CD4-positive, alpha-beta T cell (primary cell): ENCODE measurements around the gene ADCY7. TPM values are rescaled to one million over a fixed set of nuclear protein-coding genes. Genes with fewer than 3 reads are reported as not detected.

ENCODE experiments used
- ATAC-seq: fragments of 200-7000 bp; cut with Tn5 transposase; one replicate; pipeline ENCODE4 v1.10.0; 2022; ENCODE audit warnings: mild to moderate bottlenecking; ENCODE audit not compliant: poor library complexity
- CTCF ChIA-PET: fragments of 350-600 bp; sonication (Branson Sonifier 250); formaldehyde crosslinking; loops from one replicate; lab custom pipeline; 2021; ENCODE audit warnings: antibody characterized with exemption, inconsistent platforms; lab: Charles Lee
- POLR2A ChIA-PET: fragments of 350-600 bp; sonication (Branson Sonifier 250); formaldehyde crosslinking; loops from one replicate; lab custom pipeline; 2021; ENCODE audit warnings: antibody characterized with exemption, inconsistent platforms; lab: Charles Lee
- DNase-seq, 14 experiments: peaks; one replicate each; pipeline ENCODE4 v3.0.0-alpha.2; 2013 to 2020; ENCODE audit warnings: mixed read lengths in 2 of 14
- H3K27ac ChIP-seq, 2 donors: one replicate each; pipeline versions ENCODE4 v1.5.1 to v1.7.0; 2013; ENCODE audit warnings: low read length in 2 of 2, low read depth in 1 of 2, mild to moderate bottlenecking in 1 of 2
- H3K27me3 ChIP-seq, 2 experiments: 1 replicate in 1 of 2; 2 replicates in 1 of 2; pipeline versions ENCODE4 v1.6.1 to v1.7.0; 2013; ENCODE audit warnings: low read length in 2 of 2, control low read depth in 1 of 2, mild to moderate bottlenecking in 1 of 2, moderate library complexity in 1 of 2; ENCODE audit not compliant: insufficient read depth in 2 of 2, control insufficient read depth in 1 of 2
- H3K36me3 ChIP-seq: one replicate; pipeline ENCODE4 v1.6.1; 2013; ENCODE audit warnings: low read length, control low read depth; ENCODE audit not compliant: insufficient read depth
- H3K4me1 ChIP-seq: one replicate; pipeline ENCODE4 v1.6.1; 2013; ENCODE audit warnings: low read length, control low read depth; ENCODE audit not compliant: insufficient read depth
- H3K4me3 ChIP-seq: one replicate; pipeline ENCODE4 v1.5.1; 2013; ENCODE audit warnings: mild to moderate bottlenecking, low read length, moderate library complexity
- H3K9me3 ChIP-seq, 2 experiments: 1 replicate in 1 of 2; 2 replicates in 1 of 2; pipeline versions ENCODE4 v1.6.1 to v1.7.0; 2013; ENCODE audit warnings: low read length in 2 of 2, mild to moderate bottlenecking in 2 of 2, control low read depth in 1 of 2, moderate library complexity in 1 of 2; ENCODE audit not compliant: control insufficient read depth in 1 of 2, insufficient read depth in 1 of 2
- H3K27ac Mint-ChIP-seq: one replicate; pipeline ENCODE4 v1.8.0; 2020; ENCODE audit warnings: mixed read lengths
- H3K27me3 Mint-ChIP-seq: one replicate; pipeline ENCODE4 v1.8.0; 2021; ENCODE audit warnings: mixed read lengths
- H3K36me3 Mint-ChIP-seq: one replicate; pipeline ENCODE4 v1.8.0; 2021; ENCODE audit warnings: low read depth, mixed read lengths
- H3K4me1 Mint-ChIP-seq: one replicate; pipeline ENCODE4 v1.8.0; 2021; ENCODE audit warnings: low read depth, mixed read lengths
- H3K4me3 Mint-ChIP-seq: one replicate; pipeline ENCODE4 v1.8.0; 2020; ENCODE audit warnings: mild to moderate bottlenecking, mixed read lengths
- H3K9me3 Mint-ChIP-seq: one replicate; pipeline ENCODE4 v1.8.0; 2020; ENCODE audit warnings: mixed read lengths
- CTCF ChIP-seq: fragments of 200-600 bp; IDR thresholded peaks from one replicate; pipeline ENCODE4 v1.8.0; 2022; ENCODE audit warnings: antibody characterized with exemption, mild to moderate bottlenecking
- intact Hi-C, 2 experiments: fragments of 100-400 bp; cut with DNase I in 1 of 2; cut with micrococcal nuclease in 1 of 2; formaldehyde crosslinking; loops; one replicate each; pipeline versions ENCODE4 v1.15.1 to v1.9.0; 2023 to 2025; cut with DNase I, micrococcal nuclease
- total RNA-seq, 174 experiments: library from RNA in 2 of 174; stranded (reverse) in 2 of 174; gene quantifications; one replicate each; pipeline ENCODE4 v1.2.3 and lab custom pipeline; 2021 to 2026

The ADCY7 gene
- total RNA-seq, 2 experiments from 2014 or later = 136 to 147 TPM

DNA sequence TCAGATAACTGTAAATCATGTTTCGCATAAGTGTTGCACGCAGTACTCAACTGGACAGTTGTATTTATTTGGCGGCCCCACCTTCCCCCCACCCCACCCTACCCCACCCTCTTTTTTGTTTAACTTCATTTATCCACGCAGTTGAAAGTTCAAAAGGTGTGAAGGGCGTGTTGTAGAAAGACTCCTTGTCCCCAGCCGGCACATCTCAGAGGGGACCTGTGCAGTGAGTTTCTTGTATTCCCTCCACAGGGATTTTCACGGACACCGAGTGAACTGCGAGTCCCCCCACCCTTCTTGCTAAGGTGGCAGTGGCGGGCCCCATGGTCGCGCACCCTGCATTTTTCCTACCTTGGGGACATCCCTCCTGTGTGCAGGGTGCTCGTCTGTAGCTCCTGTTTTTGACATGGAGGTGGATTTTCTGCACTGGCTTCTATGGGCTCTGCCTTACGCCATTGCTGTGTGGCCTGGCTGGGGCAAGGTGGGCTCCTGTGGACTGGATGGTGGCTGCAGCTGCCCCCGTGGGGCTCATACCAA, 36.2 kb downstream of the ADCY7 start:
- Histone ChIP-seq H3K27me3 (no peaks in the 10 kb centered on the region), H3K4me3 (no peak overlapping the region), H3K4me1 (no peaks in the 10 kb centered on the region), H3K36me3 (peaks cover 96% of the 10 kb centered on the region), H3K9me3 (no peaks in the 10 kb centered on the region), H3K27ac (peak overlapping the region in 1 of 2 donors; percentile 21)
- H3K9me3 Mint-ChIP-seq = no peaks in the 10 kb centered on the region
- no peaks in the 10 kb centered on the region for H3K4me1 Mint-ChIP-seq
- H3K4me3 Mint-ChIP-seq = no peak overlapping the region
- CTCF ChIA-PET = no interaction called here
- POLR2A ChIA-PET = no interaction called here
- intact Hi-C loops = no loop called here
- TF ChIP-seq CTCF = no peak
- H3K27me3 Mint-ChIP-seq = no peaks in the 10 kb centered on the region
- DNase-seq = peak in 1 of 14 experiments; percentile 8
- H3K36me3 Mint-ChIP-seq = peaks cover 75% of the 10 kb centered on the region
- no peak for ATAC-seq
- peak overlapping the region; percentile 65 for H3K27ac Mint-ChIP-seq

DNA sequence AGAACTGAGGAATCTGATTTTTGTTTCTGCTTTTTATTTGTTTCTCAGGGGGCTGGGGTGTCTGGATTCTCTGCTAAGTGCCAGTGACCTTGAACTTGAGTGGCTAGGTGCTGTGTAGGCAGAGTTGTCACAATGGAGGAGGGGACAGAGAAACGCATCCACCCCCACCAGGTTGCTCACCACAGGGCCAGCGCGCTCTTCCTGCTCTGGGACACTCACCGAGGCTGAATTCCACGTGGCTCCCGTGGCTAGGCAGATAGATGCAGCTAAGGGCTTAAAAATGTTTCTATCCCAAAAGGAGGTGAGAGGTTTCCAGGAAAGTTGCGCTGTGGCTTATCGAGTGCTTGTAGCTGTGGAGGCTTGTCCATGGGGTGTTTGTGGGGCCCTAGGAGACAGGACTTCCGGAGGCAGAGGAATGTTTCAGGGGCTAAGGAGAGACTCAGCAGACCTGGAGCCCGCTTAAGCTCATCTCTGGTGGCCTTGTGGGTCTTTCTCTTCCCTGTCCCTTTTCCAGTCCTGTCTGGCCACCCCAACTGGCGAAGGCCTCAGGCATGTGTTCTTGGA, 36.8 kb downstream of the ADCY7 start:
- no peak overlapping the region for H3K4me3 ChIP-seq
- CTCF ChIA-PET = no interaction called here
- TF ChIP-seq CTCF = no peak
- Mint-ChIP-seq H3K27ac (peak overlapping the region; percentile 65), H3K36me3 (peaks cover 76% of the 10 kb centered on the region), H3K9me3 (no peaks in the 10 kb centered on the region), H3K27me3 (no peaks in the 10 kb centered on the region), H3K4me1 (no peaks in the 10 kb centered on the region), H3K4me3 (no peak overlapping the region)
- ATAC-seq (no peak), DNase-seq (peak in 2 of 14 experiments; percentile 1 to 7)
- POLR2A ChIA-PET = no interaction called here
- H3K36me3 ChIP-seq = peaks cover 94% of the 10 kb centered on the region
- H3K27me3 ChIP-seq = no peaks in the 10 kb centered on the region
- intact Hi-C loops = no loop called here
- no peaks in the 10 kb centered on the region for H3K9me3 ChIP-seq
- H3K27ac ChIP-seq = peak overlapping the region in 1 of 2 donors; percentile 21
- H3K4me1 ChIP-seq = no peaks in the 10 kb centered on the region

DNA sequence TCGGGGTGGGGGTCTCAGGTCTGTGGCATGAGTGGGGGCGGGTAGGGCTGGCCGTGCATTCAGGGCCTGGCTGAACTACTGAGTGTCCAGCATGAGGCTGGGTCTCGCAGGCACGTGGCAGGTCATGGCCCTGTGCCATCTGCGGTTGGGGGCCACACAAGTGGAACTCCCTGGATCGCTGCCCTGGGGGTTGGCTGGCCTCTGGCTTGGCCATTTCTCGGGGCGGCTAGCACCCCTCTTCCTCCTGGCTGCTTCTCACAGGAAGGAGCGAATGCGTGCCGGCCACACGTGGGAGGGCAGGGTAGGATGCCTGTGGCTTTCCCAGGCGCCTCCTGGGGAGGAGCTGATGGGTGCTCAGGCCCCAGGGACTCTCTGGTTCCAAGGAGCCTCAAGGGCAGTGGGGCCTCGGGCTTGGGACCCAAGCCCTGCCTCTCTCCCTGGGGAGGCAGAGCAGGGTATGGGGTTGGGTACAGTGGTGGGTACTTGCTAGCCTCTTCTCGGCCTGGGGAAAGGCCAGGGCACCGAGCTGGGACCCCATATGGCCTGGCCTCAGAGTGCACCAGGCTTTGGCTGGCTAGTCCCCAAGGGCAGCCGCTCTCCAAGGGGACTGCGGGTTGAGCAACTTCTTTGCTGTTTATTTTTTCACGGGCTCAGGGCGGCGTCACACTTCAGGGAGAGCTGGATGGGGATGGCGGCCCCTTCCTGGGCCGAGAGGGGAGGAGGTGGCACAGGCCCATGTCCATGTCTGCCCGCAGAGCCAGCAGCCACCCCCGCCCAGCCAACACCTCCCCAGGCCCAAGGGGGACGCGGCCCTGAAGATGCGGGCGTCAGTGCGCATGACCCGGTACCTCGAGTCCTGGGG, 37.5 kb downstream of the ADCY7 start:
- POLR2A ChIA-PET = no interaction called here

More for the DNA sequence above, 37.5 kb downstream of the ADCY7 start:
- Histone ChIP-seq H3K27me3 (no peaks in the 10 kb centered on the region), H3K27ac (peak overlapping the region in 1 of 2 donors; percentile 21), H3K36me3 (peaks cover 94% of the 10 kb centered on the region), H3K9me3 (no peaks in the 10 kb centered on the region), H3K4me1 (peaks cover under 1% of the 10 kb centered on the region), H3K4me3 (no peak overlapping the region)
- Mint-ChIP-seq H3K27ac (peak overlapping the region; percentile 65), H3K27me3 (no peaks in the 10 kb centered on the region), H3K36me3 (peaks cover 75% of the 10 kb centered on the region), H3K4me1 (no peaks in the 10 kb centered on the region), H3K4me3 (no peak overlapping the region), H3K9me3 (no peaks in the 10 kb centered on the region)
- TF ChIP-seq CTCF = no peak
- intact Hi-C loops = no loop called here
- ATAC-seq (no peak), DNase-seq (peak in 1 of 14 experiments; percentile 28)
- CTCF ChIA-PET = no interaction called here
